Activated CD8-positive, alpha-beta memory T cell treated with anti-CD3 and anti-CD28 coated beads, Interleukin-2, amount 50 U/mL, for 1 hour (primary cell): ENCODE results near the gene GET4.

Source experiments
- DNase-seq: peaks from one replicate; pipeline ENCODE4 v3.0.0-alpha.2; 2020; ENCODE audit errors: extremely low read depth

The GET4 gene

DNA sequence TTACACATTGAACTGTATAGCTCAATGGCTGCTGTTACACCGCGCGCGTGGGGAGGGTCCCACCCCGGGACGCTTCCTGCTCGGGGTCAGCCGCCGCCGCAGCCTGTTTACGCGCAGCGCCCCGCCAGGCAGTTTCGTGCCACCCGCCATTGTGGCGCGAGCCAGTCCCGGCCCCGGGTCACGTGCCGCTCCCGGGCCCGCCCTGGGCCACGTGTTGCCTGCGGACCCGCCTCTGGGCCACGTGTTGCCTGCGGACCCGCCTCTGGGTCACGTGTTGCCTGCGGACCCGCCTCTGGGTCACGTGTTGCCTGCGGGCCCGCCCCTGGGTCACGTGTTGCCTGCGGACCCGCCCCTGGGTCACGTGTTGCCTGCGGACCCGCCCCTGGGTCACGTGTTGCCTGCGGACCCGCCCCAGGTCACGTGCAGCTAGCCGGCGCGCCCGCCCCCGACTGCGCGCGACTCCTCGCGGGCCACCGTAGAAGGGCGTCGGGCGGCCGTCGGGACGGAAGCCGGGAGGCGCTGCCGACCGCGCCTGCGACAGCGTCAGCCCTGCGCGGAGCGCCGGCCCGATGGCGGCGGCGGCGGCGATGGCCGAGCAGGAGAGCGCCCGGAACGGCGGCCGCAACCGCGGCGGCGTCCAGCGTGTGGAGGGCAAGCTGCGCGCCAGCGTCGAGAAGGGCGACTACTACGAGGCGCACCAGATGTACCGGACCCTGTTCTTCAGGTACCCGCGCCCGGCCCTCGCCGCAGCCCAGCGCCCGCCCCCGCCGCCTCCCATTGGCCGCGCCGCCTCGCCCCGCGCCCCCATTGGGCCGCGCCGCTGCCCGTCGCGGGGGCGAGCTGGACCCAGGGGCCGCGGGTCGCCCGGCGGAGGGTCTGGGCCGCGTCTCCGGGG lies at the start of gene GET4:
Gene GET4 (plus strand): TSS at position 478 of the 895 bp plus-strand sequence. CDS start 92 bp downstream, at position 570.
- peak; percentile 77 for DNase-seq

DNA sequence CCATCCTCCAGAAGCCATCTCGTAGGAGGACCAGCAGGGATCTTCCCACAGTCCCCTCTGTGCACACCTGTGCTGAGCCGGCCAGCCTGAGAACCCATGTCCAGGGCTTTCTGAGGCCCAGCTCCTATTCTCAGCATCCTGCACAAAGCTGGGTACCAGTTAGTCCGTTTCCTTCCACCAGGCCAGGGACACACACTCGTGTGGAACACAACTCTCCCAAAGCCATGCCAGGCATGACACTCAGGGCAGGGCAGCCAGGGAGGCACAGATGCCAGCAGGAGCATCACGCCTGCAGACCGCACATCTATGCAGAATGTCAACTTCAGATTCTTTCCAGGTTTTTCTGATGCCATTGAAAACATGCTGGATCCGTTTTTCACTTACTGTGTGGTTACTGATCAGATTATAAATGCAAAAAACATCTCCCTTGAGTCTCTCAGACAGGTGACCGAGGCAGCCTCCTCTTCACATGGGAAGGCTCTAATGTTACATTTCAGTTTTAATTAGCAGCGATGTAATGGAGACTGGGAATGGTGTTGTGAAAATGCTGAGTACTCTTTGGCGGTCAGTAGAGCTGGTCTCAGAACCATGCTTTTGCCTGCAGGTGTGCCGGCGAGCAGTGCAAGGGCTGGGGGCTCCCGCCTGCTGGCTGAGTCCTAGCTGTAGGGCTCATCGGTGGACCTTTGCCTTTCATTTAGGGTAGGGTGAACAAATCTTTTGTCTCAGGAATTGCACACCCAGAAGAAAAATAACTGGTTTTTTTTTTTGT lies 47.4 kb upstream of the GET4 start:
- no peak for DNase-seq

- DNase-seq, result no peak
These were observed 46.3 kb upstream of the GET4 start for GRCh38 chr7:830069-830468.

GRCh38 chr7:831596-832166 lies 44.7 kb upstream of the GET4 start:
- DNase-seq, result no peak

- no peak for DNase-seq
These were observed 44.0 kb upstream of the GET4 start, which contains the start of gene SUN1 for GRCh38 chr7:832167-832967. Gene SUN1, plus strand, starts transcription at chr7:832476. Its CDS starts 49 bp downstream, at chr7:832525.

DNA sequence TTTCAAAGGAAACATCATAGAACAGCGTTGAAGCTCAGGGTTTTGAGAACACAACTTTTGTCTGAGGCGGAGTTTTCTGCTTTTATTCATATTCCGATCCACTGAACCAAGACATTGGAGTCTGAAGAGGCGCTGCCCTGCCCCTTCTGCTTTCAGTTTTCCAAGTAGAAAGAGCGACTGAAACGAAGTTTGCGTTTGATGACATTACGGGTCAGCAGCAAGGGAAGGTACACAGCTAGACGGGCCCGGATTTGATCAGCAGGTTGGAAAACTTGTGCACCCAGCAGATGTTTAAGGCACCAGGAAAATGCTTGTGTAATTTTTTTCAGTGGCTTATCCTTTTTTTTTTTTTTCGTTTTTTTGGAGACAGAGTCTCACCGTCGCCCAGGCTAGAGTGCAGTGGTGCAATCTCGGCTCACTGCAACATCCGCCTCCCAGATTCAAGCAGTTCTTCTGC lies 43.4 kb upstream of the GET4 start:
- DNase-seq, result no peak

DNA sequence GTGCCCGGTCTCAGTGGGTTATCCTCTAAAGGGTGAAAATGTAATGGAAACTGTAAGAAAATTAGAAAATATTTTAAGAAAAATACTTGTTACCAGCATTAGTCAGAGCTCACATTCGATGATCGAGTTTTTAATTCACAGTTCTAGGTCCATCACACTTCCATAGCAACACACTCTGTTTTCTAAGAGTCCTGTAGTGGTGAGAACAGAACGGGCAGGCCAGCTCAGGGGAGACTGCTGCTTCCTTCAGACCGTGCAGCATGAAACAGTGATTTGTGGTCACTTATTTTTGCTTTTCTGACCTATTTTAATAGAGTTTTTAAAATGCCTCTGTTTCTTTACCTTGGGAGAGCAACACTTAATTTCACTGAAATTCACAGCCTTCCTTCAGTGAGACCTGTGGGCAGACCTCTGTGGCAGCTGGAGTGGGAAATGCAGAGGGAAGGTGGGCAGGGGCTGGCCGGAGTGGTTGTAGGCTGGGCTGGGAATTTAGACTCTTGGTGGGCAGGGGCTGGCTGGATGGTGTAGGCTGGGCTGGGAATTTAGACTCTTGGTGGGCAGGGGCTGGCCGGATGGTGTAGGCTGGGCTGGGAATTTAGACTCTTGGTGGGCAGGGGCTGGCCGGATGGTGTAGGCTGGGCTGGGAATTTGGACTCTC lies 42.6 kb upstream of the GET4 start:
- DNase-seq, result no peak

DNA sequence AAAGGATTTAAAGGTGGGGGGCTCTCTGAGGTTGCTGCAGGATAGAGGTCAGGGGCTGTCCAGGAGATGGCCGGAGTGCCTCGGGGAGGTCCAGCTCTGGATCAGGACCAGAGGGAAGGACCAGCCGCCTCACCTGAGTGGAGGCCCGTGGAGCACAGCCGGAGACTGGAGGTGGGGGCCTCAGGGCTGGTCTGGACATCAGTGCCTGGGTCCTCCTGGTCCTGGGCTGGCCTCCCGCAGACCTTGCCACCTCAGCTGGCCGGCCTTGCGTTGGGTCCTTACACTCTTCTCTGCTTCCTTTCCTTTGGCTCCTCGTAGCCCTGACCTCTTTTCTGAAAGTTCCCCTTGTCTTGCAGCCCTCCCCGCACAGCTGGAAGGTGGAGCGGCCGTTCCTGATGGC lies 42.1 kb upstream of the GET4 start:
- DNase-seq, result no peak

GRCh38 chr7:835021-835420 lies 41.3 kb upstream of the GET4 start:
- no peak for DNase-seq

- no peak for DNase-seq
These were observed 40.6 kb upstream of the GET4 start for GRCh38 chr7:835485-836401.

DNA sequence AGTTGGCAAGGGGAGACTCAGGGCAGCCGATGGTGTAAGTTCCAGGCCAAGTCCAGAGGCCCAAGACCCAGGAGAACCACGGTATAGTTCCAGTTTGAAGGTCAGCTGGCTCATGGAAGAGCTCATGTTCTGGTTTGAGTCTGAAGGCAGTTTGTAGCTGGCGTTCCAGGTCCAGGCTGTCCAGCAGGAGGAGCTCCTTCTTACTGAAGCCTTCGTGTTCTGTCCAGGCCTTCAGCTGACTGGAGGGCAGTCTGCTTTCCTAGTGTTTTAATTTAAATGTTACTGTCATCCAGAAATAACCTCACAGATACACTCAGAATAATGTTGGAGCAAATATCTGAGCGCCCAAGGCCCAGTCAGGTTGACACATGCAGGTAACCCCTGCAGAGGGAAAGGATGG lies 39.9 kb upstream of the GET4 start:
- DNase-seq, result no peak

DNA sequence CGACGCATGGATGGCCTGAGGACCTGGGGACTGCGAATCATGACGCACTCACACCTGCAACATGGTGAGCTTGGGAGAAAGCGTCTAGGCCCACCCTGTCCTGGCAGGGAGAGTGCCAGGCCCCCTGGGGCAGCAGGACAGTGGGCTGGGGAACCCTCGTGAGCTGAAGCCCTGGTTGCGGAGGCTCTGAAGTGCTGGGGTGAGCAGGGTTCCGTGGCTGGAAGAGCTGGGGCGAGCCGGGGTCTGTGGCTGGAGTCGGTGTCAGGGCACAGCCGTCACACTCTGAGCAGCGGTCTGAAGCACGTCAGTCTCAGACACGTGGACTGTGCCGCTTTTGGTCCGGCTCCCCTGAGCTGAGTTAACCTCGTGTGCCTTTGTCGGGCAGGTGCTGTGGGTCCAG lies 39.4 kb upstream of the GET4 start:
- DNase-seq, result no peak

DNA sequence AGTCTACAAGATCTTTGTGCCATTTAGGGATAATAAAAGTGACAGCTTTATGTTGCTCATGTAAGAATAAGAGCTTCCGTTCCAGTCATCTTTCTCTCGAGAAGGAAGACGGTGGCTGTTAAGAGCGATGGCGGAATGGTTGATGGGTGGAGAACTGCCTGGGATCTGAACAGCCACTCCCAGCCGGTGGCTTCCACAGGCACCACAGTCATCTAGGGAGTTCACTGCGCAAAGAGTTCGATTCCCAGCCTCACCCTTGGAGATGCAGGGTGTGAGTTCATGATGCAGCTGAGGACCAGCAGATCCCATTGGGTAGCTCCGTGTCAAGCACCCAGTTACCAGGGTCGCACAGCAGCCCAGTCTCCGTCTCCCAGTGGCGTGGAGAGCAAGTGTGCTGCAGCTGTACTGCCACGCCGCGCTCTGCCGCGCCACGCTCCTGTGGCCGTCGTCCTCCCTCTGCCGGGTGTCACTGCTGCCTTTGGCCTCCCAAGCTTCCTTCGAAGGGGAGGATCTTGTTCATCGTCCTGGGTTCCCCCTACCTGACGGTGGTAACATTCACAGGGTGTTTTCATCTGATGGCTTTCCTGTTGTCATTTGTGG lies 36.3 kb upstream of the GET4 start:
- no peak for DNase-seq

GRCh38 chr7:841943-842342 lies 34.4 kb upstream of the GET4 start:
- no peak for DNase-seq

- DNase-seq, result no peak
These were observed 33.8 kb upstream of the GET4 start for GRCh38 chr7:842431-843031.

DNA sequence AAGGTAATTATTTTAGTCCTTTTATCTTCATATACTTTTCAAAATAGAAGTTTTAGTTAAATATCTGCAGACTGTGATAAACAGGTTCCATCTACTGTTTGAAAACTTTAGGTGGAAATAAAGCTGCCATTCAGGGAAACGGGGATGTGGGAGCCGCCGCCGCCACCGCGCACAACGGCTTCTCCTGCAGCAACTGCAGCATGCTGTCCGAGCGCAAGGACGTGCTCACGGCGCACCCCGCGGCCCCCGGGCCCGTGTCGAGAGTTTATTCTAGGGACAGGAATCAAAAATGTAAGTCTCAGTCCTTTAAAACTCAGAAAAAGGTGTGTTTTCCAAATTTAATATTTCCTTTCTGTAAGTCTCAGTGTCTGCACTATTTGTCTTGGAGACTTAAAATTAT lies 33.1 kb upstream of the GET4 start:
- DNase-seq, result no peak

GRCh38 chr7:844043-844442 lies 32.3 kb upstream of the GET4 start:
- DNase-seq, result no peak

- no peak for DNase-seq
These were observed 31.8 kb upstream of the GET4 start for GRCh38 chr7:844514-844913.

GRCh38 chr7:845091-845490 lies 31.3 kb upstream of the GET4 start:
- no peak for DNase-seq
